HG03460 (cell line): ENCODE measurements around the gene SDF4.

ENCODE experiments used
- ATAC-seq: cut with Tn5 transposase; IDR thresholded peaks from one replicate; pipeline ENCODE4 v1.9.1; 2021; ENCODE audit not compliant: unreplicated experiment

The SDF4 gene

GRCh38 chr1:1242461-1243265, 10.9 kb upstream of the SDF4 start:
- ATAC-seq = no peak

GRCh38 chr1:1241588-1242219, 9.9 kb upstream of the SDF4 start:
- ATAC-seq = no peak

- ATAC-seq = no peak
Observed at GRCh38 chr1:1240822-1241587, 9.2 kb upstream of the SDF4 start.

GRCh38 chr1:1240348-1240732, 8.5 kb upstream of the SDF4 start:
- ATAC-seq = no peak

GRCh38 chr1:1239614-1240347, 8.0 kb upstream of the SDF4 start:
- ATAC-seq = no peak

- no peak for ATAC-seq
Observed at GRCh38 chr1:1239227-1239613, 7.4 kb upstream of the SDF4 start.

GRCh38 chr1:1238702-1239178, 6.9 kb upstream of the SDF4 start:
- no peak for ATAC-seq

- no peak for ATAC-seq
Observed at GRCh38 chr1:1237874-1238701, 6.3 kb upstream of the SDF4 start.

- ATAC-seq = no peak
Observed at GRCh38 chr1:1236945-1237873, 5.4 kb upstream of the SDF4 start.

- no peak for ATAC-seq
Observed at GRCh38 chr1:1236176-1236763, 4.5 kb upstream of the SDF4 start.

GRCh38 chr1:1235016-1235744, 3.4 kb upstream of the SDF4 start:
- no peak for ATAC-seq

- no peak for ATAC-seq
Observed at GRCh38 chr1:1234180-1234808, 2.5 kb upstream of the SDF4 start.

- no peak for ATAC-seq
Observed at GRCh38 chr1:1233567-1233892, 1.7 kb upstream of the SDF4 start.

- ATAC-seq = no peak
Observed at GRCh38 chr1:1232796-1233566, 1.2 kb upstream of the SDF4 start.

GRCh38 chr1:1232208-1232795, 501 bp upstream of the SDF4 start, which contains the start of gene B3GALT6:
Gene B3GALT6, plus strand, starts transcription at chr1:1232237. Its CDS starts 42 bp downstream, at chr1:1232279.
- no peak for ATAC-seq

- ATAC-seq = no peak
Observed at GRCh38 chr1:1230656-1231399, 973 bp downstream of the SDF4 start.
